Tibial nerve (tissue), 4 donors: Measurements from ENCODE around the gene LRRC8D. TPM values are rescaled to one million over a fixed set of nuclear protein-coding genes. Genes with fewer than 3 reads are reported as not detected.

Source experiments
- DNase-seq, 2 donors: peaks; one replicate each; pipeline ENCODE4 v3.0.0-alpha.2; 2019; ENCODE audit warnings: low spot score in 2 of 2
- H3K27ac ChIP-seq, 4 donors: fragments of 200-600 bp; sonication (generic) in 3 of 4; one replicate each; pipeline ENCODE4 v1.5.1; 2017 to 2019; ENCODE audit warnings: mild to moderate bottlenecking in 1 of 4
- H3K27me3 ChIP-seq, 2 donors: fragments of 200-600 bp; sonication (generic) in 1 of 2; one replicate each; pipeline versions ENCODE4 v1.5.1 to v1.6.0; 2017 to 2019
- H3K36me3 ChIP-seq, 3 donors: fragments of 200-600 bp; sonication (generic); one replicate each; pipeline ENCODE4 v1.5.1; 2018 to 2019
- H3K4me1 ChIP-seq, 4 donors: fragments of 200-600 bp; sonication (generic) in 3 of 4; one replicate each; pipeline ENCODE4 v1.5.1; 2017 to 2019
- H3K4me3 ChIP-seq, 4 donors: fragments of 200-600 bp; sonication (generic) in 3 of 4; one replicate each; pipeline ENCODE4 v1.5.1; 2017 to 2019; ENCODE audit warnings: mild to moderate bottlenecking in 1 of 4, moderate library complexity in 1 of 4
- H3K9me3 ChIP-seq, 4 donors: fragments of 200-600 bp; sonication (generic) in 3 of 4; one replicate each; pipeline ENCODE4 v1.5.1; 2017 to 2019
- CTCF ChIP-seq, 5 experiments: fragments of 200-600 bp in 3 of 5; fragments of 450-650 bp in 2 of 5; sonication (generic) in 3 of 5; IDR thresholded peaks; one replicate each; pipeline ENCODE4 v1.5.1; 2016 to 2019; ENCODE audit warnings: antibody characterized with exemption in 5 of 5, mild to moderate bottlenecking in 3 of 5, moderate library complexity in 2 of 5
- EP300 ChIP-seq, 2 donors: sonication (generic); formaldehyde crosslinking; IDR thresholded peaks; one replicate each; pipeline ENCODE4 v1.6.1; 2017; ENCODE audit warnings: antibody characterized with exemption in 2 of 2, mild to moderate bottlenecking in 1 of 2
- POLR2A ChIP-seq, 2 donors: fragments of 450-650 bp; IDR thresholded peaks; one replicate each; pipeline ENCODE4 v1.6.1; 2017; ENCODE audit warnings: antibody characterized with exemption in 2 of 2, mild to moderate bottlenecking in 2 of 2, moderate library complexity in 2 of 2
- WGBS, 2 donors: methylation state at CpG; one replicate each; pipeline ENCODE4 v1.1.5; 2018; 5-methylcytosine and 5-hydroxymethylcytosine counted together
- total RNA-seq, 4 donors: library from RNA; depleted of rRNA; stranded (reverse); fragments of >200 nt; gene quantifications; one replicate each; pipeline ENCODE4 v1.1.0, GENCODE V29; 2016

The LRRC8D gene
- total RNA-seq, 4 donors from 2014 or later, result 11.1 to 19.0 (median 15.3) TPM

GRCh38 chr1:89807983-89808382 is 12.8 kb upstream of the LRRC8D start:
- Histone ChIP-seq H3K4me3 (no peak overlapping the region), H3K4me1 (peaks cover 0 to 16% (median 3%) of the 10 kb centered on the region in 4 donors), H3K9me3 (no peaks in the 10 kb centered on the region), H3K27ac (no peak overlapping the region), H3K27me3 (no peaks in the 10 kb centered on the region), H3K36me3 (no peaks in the 10 kb centered on the region)
- no peak for DNase-seq
- 83 to 86% methylated on average over 1 of the region's 1 CpG for WGBS, 2 donors
- TF ChIP-seq EP300 (IDR thresholded peaks at IDR 0.05), result no peak
- no peak for TF ChIP-seq CTCF (IDR thresholded peaks at IDR 0.05)
- TF ChIP-seq POLR2A (IDR thresholded peaks at IDR 0.05), result no peak

- 35 to 40% methylated on average over 5 of the region's 5 CpGs for WGBS, 2 donors
- Histone ChIP-seq H3K4me3 (no peak overlapping the region), H3K36me3 (no peaks in the 10 kb centered on the region), H3K4me1 (peaks cover 0 to 16% (median 3%) of the 10 kb centered on the region in 4 donors), H3K27me3 (no peaks in the 10 kb centered on the region), H3K9me3 (no peaks in the 10 kb centered on the region), H3K27ac (no peak overlapping the region)
- TF ChIP-seq EP300 (IDR thresholded peaks at IDR 0.05), result no peak
- no peak for DNase-seq
Measured at GRCh38 chr1:89808441-89809117, 12.3 kb upstream of the LRRC8D start.

GRCh38 chr1:89809556-89809955 is 11.3 kb upstream of the LRRC8D start:
- 68 to 69% methylated on average over 3 of the region's 3 CpGs for WGBS, 2 donors
- Histone ChIP-seq H3K27ac (no peak overlapping the region), H3K27me3 (no peaks in the 10 kb centered on the region), H3K4me1 (peaks cover 0 to 14% (median 3%) of the 10 kb centered on the region in 4 donors), H3K9me3 (no peaks in the 10 kb centered on the region), H3K36me3 (no peaks in the 10 kb centered on the region), H3K4me3 (no peak overlapping the region)
- DNase-seq, result no peak
- TF ChIP-seq EP300 (IDR thresholded peaks at IDR 0.05) (no peak), POLR2A (IDR thresholded peaks at IDR 0.05) (no peak), CTCF (IDR thresholded peaks at IDR 0.05) (no peak)

GRCh38 chr1:89810302-89810701 is 10.5 kb upstream of the LRRC8D start:
- no peak overlapping the region for H3K27ac ChIP-seq
- no peak for DNase-seq
- H3K27me3 ChIP-seq, result no peaks in the 10 kb centered on the region
- peaks cover 0 to 9% (median 3%) of the 10 kb centered on the region in 4 donors for H3K4me1 ChIP-seq
- WGBS, 2 donors, result 27 to 45% methylated on average over 1 of the region's 1 CpG
- no peak for TF ChIP-seq EP300 (IDR thresholded peaks at IDR 0.05)
- TF ChIP-seq POLR2A (IDR thresholded peaks at IDR 0.05), result no peak
- TF ChIP-seq CTCF (IDR thresholded peaks at IDR 0.05), result no peak
- no peaks in the 10 kb centered on the region for H3K36me3 ChIP-seq
- H3K9me3 ChIP-seq, result no peaks in the 10 kb centered on the region
- no peak overlapping the region for H3K4me3 ChIP-seq

- no peaks in the 10 kb centered on the region for H3K36me3 ChIP-seq
- H3K4me1 ChIP-seq, result peaks cover 0 to 9% (median 3%) of the 10 kb centered on the region in 4 donors
- H3K9me3 ChIP-seq, result no peaks in the 10 kb centered on the region
- H3K27me3 ChIP-seq, result no peaks in the 10 kb centered on the region
- H3K27ac ChIP-seq, result no peak overlapping the region
- TF ChIP-seq CTCF (IDR thresholded peaks at IDR 0.05), result no peak
- TF ChIP-seq POLR2A (IDR thresholded peaks at IDR 0.05), result no peak
- TF ChIP-seq EP300 (IDR thresholded peaks at IDR 0.05), result no peak
- H3K4me3 ChIP-seq, result no peak overlapping the region
- WGBS, 2 donors, result 86 to 96% methylated on average over 1 of the region's 1 CpG
- DNase-seq, result no peak
Measured at GRCh38 chr1:89810880-89811279, 10.0 kb upstream of the LRRC8D start.
